HUES6 (cell line): ENCODE results near the gene P3H2.
A peak's percentile ranks its signal among the peaks of the same experiment; 100 is the strongest.

Source experiments
- H3K27ac ChIP-seq: 2 replicates; pipeline ENCODE4 v1.7.0; 2013; ENCODE audit warnings: low read depth, mild to moderate bottlenecking, low read length, inconsistent platforms
- H3K27me3 ChIP-seq: 2 replicates; pipeline ENCODE4 v1.6.1; 2013; ENCODE audit warnings: low read length; ENCODE audit not compliant: control insufficient read depth, insufficient read depth
- H3K36me3 ChIP-seq: 2 replicates; pipeline ENCODE4 v1.6.1; 2013; ENCODE audit warnings: low read length; ENCODE audit not compliant: control insufficient read depth, insufficient read depth
- H3K4me1 ChIP-seq: 2 replicates; pipeline ENCODE4 v1.6.1; 2013; ENCODE audit warnings: low read length; ENCODE audit not compliant: control insufficient read depth, insufficient read depth
- H3K4me3 ChIP-seq: 2 replicates; pipeline ENCODE4 v1.5.1; 2013; ENCODE audit warnings: low read depth, low read length
- H3K9ac ChIP-seq: one replicate; pipeline ENCODE4 v1.6.1; 2013; ENCODE audit warnings: mild to moderate bottlenecking, low read length
- H3K9me3 ChIP-seq: 2 replicates; pipeline ENCODE4 v1.6.1; 2013; ENCODE audit warnings: low read depth, low read length; ENCODE audit not compliant: control insufficient read depth, insufficient read depth

Gene P3H2

GRCh38 chr3:189948724-189949045 is 172.0 kb downstream of the P3H2 start:
- Histone ChIP-seq H3K4me1 (no peaks in the 10 kb centered on the region; the same call in 1 of the 2 replicates), H3K4me3 (no peak overlapping the region), H3K9ac (no peak overlapping the region), H3K27me3 (no peaks in the 10 kb centered on the region), H3K36me3 (no peaks in the 10 kb centered on the region), H3K9me3 (no peaks in the 10 kb centered on the region), H3K27ac (no peak overlapping the region)

GRCh38 chr3:189947948-189948723 is 172.6 kb downstream of the P3H2 start:
- H3K4me1 ChIP-seq = no peaks in the 10 kb centered on the region; the same call in 1 of the 2 replicates
- no peak overlapping the region for H3K9ac ChIP-seq
- H3K4me3 ChIP-seq = no peak overlapping the region
- H3K9me3 ChIP-seq = no peaks in the 10 kb centered on the region
- no peaks in the 10 kb centered on the region for H3K27me3 ChIP-seq
- no peak overlapping the region for H3K27ac ChIP-seq
- H3K36me3 ChIP-seq = no peaks in the 10 kb centered on the region

GRCh38 chr3:189947068-189947467 is 173.6 kb downstream of the P3H2 start:
- Histone ChIP-seq H3K4me1 (no peaks in the 10 kb centered on the region; the same call in 1 of the 2 replicates), H3K27me3 (no peaks in the 10 kb centered on the region), H3K9me3 (no peaks in the 10 kb centered on the region), H3K36me3 (no peaks in the 10 kb centered on the region), H3K9ac (no peak overlapping the region), H3K4me3 (no peak overlapping the region), H3K27ac (no peak overlapping the region)

- no peaks in the 10 kb centered on the region for H3K9me3 ChIP-seq
- no peak overlapping the region for H3K4me3 ChIP-seq
- no peaks in the 10 kb centered on the region for H3K27me3 ChIP-seq
- H3K27ac ChIP-seq = no peak overlapping the region
- H3K36me3 ChIP-seq = no peaks in the 10 kb centered on the region
- H3K9ac ChIP-seq = no peak overlapping the region
- peaks cover 5% of the 10 kb centered on the region; the same call in 1 of the 2 replicates for H3K4me1 ChIP-seq
These were observed 174.6 kb downstream of the P3H2 start for GRCh38 chr3:189945935-189946709.

- Histone ChIP-seq H3K9me3 (no peaks in the 10 kb centered on the region), H3K36me3 (no peaks in the 10 kb centered on the region), H3K27me3 (no peaks in the 10 kb centered on the region), H3K9ac (no peak overlapping the region), H3K4me3 (no peak overlapping the region), H3K4me1 (peaks cover 5% of the 10 kb centered on the region; the same call in 1 of the 2 replicates), H3K27ac (no peak overlapping the region)
These were observed 176.2 kb downstream of the P3H2 start for GRCh38 chr3:189944285-189945145.

GRCh38 chr3:189942948-189943347 is 177.7 kb downstream of the P3H2 start:
- Histone ChIP-seq H3K36me3 (no peaks in the 10 kb centered on the region), H3K4me3 (no peak overlapping the region), H3K4me1 (peaks cover 7% of the 10 kb centered on the region; the same call in 1 of the 2 replicates), H3K9ac (no peak overlapping the region), H3K9me3 (no peaks in the 10 kb centered on the region), H3K27ac (no peak overlapping the region), H3K27me3 (no peaks in the 10 kb centered on the region)

- Histone ChIP-seq H3K36me3 (no peaks in the 10 kb centered on the region), H3K27ac (no peak overlapping the region), H3K27me3 (no peaks in the 10 kb centered on the region), H3K4me3 (no peak overlapping the region), H3K4me1 (peaks cover 14% of the 10 kb centered on the region; the same call in 1 of the 2 replicates), H3K9ac (no peak overlapping the region), H3K9me3 (no peaks in the 10 kb centered on the region)
These were observed 179.0 kb downstream of the P3H2 start for GRCh38 chr3:189941679-189942078.

- H3K9me3 ChIP-seq = no peaks in the 10 kb centered on the region
- no peaks in the 10 kb centered on the region for H3K27me3 ChIP-seq
- H3K36me3 ChIP-seq = no peaks in the 10 kb centered on the region
- H3K9ac ChIP-seq = no peak overlapping the region
- no peak overlapping the region for H3K27ac ChIP-seq
- H3K4me1 ChIP-seq = peaks cover 14% of the 10 kb centered on the region; the same call in 1 of the 2 replicates
- H3K4me3 ChIP-seq = no peak overlapping the region
These were observed 179.6 kb downstream of the P3H2 start for GRCh38 chr3:189941125-189941524.

GRCh38 chr3:189937302-189938127 is 183.2 kb downstream of the P3H2 start:
- Histone ChIP-seq H3K4me3 (no peak overlapping the region), H3K27ac (peak overlapping the region; percentile 44; the same call in 1 of the 2 replicates), H3K4me1 (peaks cover 14% of the 10 kb centered on the region; the same call in 1 of the 2 replicates), H3K27me3 (no peaks in the 10 kb centered on the region), H3K9ac (peak overlapping the region; percentile 7), H3K36me3 (no peaks in the 10 kb centered on the region), H3K9me3 (peaks cover 5% of the 10 kb centered on the region; the same call in 1 of the 2 replicates)
